ENCODE data around the gene PLXNA4.

DNA sequence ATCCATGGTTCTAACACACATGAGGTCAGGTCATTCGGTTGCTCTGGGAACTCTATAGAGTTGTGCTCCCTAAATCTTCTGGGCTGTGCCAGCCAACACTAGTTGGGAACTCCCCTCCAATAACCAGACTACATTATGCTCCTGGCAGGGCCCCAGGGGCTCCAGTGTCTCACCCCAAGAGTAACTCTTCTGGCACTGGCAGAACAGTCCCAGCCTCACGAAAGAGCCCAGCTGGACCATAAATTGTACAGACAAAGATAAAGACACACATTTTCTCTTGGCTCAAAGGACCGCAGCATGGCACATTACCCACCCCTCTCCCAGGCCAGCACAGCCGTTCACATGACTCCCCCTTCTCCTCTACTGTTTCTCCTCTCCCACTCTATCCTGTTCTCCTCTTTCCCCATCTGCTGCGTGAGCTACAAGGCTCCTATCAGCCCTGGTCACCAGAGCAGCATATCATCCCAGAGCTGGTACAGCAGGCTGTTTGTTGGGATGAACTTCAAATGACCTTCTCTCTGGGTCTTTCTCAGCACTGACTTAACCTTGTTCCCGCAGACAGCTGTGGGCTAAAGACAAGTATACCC lies 230.6 kb downstream of the PLXNA4 start:
- TF ChIP-seq, protein P1, sequence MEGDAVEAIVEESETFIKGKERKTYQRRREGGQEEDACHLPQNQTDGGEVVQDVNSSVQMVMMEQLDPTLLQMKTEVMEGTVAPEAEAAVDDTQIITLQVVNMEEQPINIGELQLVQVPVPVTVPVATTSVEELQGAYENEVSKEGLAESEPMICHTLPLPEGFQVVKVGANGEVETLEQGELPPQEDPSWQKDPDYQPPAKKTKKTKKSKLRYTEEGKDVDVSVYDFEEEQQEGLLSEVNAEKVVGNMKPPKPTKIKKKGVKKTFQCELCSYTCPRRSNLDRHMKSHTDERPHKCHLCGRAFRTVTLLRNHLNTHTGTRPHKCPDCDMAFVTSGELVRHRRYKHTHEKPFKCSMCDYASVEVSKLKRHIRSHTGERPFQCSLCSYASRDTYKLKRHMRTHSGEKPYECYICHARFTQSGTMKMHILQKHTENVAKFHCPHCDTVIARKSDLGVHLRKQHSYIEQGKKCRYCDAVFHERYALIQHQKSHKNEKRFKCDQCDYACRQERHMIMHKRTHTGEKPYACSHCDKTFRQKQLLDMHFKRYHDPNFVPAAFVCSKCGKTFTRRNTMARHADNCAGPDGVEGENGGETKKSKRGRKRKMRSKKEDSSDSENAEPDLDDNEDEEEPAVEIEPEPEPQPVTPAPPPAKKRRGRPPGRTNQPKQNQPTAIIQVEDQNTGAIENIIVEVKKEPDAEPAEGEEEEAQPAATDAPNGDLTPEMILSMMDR (IDR thresholded peaks at IDR 0.05 in 8 of 11, conservative IDR thresholded peaks at IDR 0.05 in 3 of 11): no peak
- no peak for TF ChIP-seq POLR2AphosphoS5 (IDR thresholded peaks at IDR 0.05)
